CD4-positive, alpha-beta memory T cell (primary cell): ENCODE data around the gene ARSH. TPM values are rescaled to one million over a fixed set of nuclear protein-coding genes. Genes with fewer than 3 reads are reported as not detected.
"Not testable (repeated sequence)": the region's sequence is repeated elsewhere in the genome, so short reads cannot be mapped to it uniquely, and the experiment has no call there.

Experiments
- CTCF ChIA-PET: fragments of 350-600 bp; sonication (Branson Sonifier 250); formaldehyde crosslinking; loops from one replicate; lab custom pipeline; 2021; ENCODE audit warnings: inconsistent platforms; ENCODE audit not compliant: partially characterized antibody; lab: Charles Lee
- POLR2A ChIA-PET: fragments of 350-600 bp; sonication (Branson Sonifier 250); formaldehyde crosslinking; loops from one replicate; lab custom pipeline; 2021; ENCODE audit not compliant: partially characterized antibody; lab: Charles Lee
- DNase-seq, 5 donors: peaks; one replicate each; pipeline versions ENCODE4 v3.0.0 to v3.0.0-alpha.2; 2020 to 2022; ENCODE audit warnings: mixed read lengths in 1 of 5
- H3K27ac ChIP-seq: one replicate; pipeline ENCODE4 v1.7.0; 2013; ENCODE audit warnings: low read depth, low read length
- H3K27me3 ChIP-seq: 2 replicates; pipeline ENCODE4 v1.7.0; 2013; ENCODE audit warnings: mild to moderate bottlenecking, low read length, moderate library complexity; ENCODE audit not compliant: insufficient read depth
- H3K36me3 ChIP-seq: 2 replicates; pipeline ENCODE4 v1.7.0; 2013; ENCODE audit warnings: mild to moderate bottlenecking, low read length, moderate library complexity; ENCODE audit not compliant: insufficient read depth
- H3K4me1 ChIP-seq: 2 replicates; pipeline ENCODE4 v1.7.0; 2013; ENCODE audit warnings: mild to moderate bottlenecking, low read length, moderate library complexity; ENCODE audit not compliant: insufficient read depth
- H3K4me3 ChIP-seq, 2 donors: one replicate each; pipeline ENCODE4 v1.7.0; 2013; ENCODE audit warnings: low read length in 2 of 2, mild to moderate bottlenecking in 1 of 2
- H3K9me3 ChIP-seq, 2 donors: one replicate each; pipeline ENCODE4 v1.7.0; 2013; ENCODE audit warnings: low read length in 2 of 2, control low read depth in 1 of 2; ENCODE audit not compliant: control insufficient read depth in 1 of 2
- H3K27ac Mint-ChIP-seq, 7 donors: one replicate each; pipeline ENCODE4 v1.8.0; 2020 to 2021; ENCODE audit warnings: mixed read lengths in 7 of 7, mild to moderate bottlenecking in 6 of 7, inconsistent platforms in 3 of 7, moderate library complexity in 3 of 7
- H3K27me3 Mint-ChIP-seq, 2 donors: one replicate each; pipeline ENCODE4 v1.8.0; 2020 to 2021; ENCODE audit warnings: mixed read lengths in 2 of 2
- H3K36me3 Mint-ChIP-seq, 2 donors: one replicate each; pipeline ENCODE4 v1.8.0; 2020 to 2021; ENCODE audit warnings: mixed read lengths in 2 of 2, inconsistent platforms in 1 of 2, mild to moderate bottlenecking in 1 of 2
- H3K4me1 Mint-ChIP-seq, 4 donors: one replicate each; pipeline ENCODE4 v1.8.0; 2020 to 2021; ENCODE audit warnings: mixed read lengths in 4 of 4, mild to moderate bottlenecking in 1 of 4
- H3K4me3 Mint-ChIP-seq, 8 donors: one replicate each; pipeline ENCODE4 v1.8.0; 2020 to 2021; ENCODE audit warnings: mixed read lengths in 8 of 8, mild to moderate bottlenecking in 7 of 8, moderate library complexity in 6 of 8, inconsistent platforms in 3 of 8
- H3K9me3 Mint-ChIP-seq, 8 donors: one replicate each; pipeline ENCODE4 v1.8.0; 2020 to 2021; ENCODE audit warnings: mixed read lengths in 8 of 8, mild to moderate bottlenecking in 5 of 8, inconsistent platforms in 3 of 8, moderate library complexity in 1 of 8
- intact Hi-C: fragments of 100-400 bp; cut with micrococcal nuclease; formaldehyde crosslinking; loops from one replicate; pipeline ENCODE4 v1.15.1; 2023
- polyA plus RNA-seq, 2 donors: library from polyadenylated mRNA; unstranded; fragments of 300-500 nt; fragmentation: Illumina TruSeq; gene quantifications; one replicate each; pipeline ENCODE4 v1.2.3, GENCODE V29; 2021
- total RNA-seq, 2 experiments: library from RNA; stranded (reverse); gene quantifications; one replicate each; pipeline ENCODE4 v1.2.3, GENCODE V29; 2021

The ARSH gene, protein sequence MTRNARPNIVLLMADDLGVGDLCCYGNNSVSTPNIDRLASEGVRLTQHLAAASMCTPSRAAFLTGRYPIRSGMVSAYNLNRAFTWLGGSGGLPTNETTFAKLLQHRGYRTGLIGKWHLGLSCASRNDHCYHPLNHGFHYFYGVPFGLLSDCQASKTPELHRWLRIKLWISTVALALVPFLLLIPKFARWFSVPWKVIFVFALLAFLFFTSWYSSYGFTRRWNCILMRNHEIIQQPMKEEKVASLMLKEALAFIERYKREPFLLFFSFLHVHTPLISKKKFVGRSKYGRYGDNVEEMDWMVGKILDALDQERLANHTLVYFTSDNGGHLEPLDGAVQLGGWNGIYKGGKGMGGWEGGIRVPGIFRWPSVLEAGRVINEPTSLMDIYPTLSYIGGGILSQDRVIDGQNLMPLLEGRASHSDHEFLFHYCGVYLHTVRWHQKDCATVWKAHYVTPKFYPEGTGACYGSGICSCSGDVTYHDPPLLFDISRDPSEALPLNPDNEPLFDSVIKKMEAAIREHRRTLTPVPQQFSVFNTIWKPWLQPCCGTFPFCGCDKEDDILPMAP
- total RNA-seq (not detected), polyA plus RNA-seq (not detected)

DNA sequence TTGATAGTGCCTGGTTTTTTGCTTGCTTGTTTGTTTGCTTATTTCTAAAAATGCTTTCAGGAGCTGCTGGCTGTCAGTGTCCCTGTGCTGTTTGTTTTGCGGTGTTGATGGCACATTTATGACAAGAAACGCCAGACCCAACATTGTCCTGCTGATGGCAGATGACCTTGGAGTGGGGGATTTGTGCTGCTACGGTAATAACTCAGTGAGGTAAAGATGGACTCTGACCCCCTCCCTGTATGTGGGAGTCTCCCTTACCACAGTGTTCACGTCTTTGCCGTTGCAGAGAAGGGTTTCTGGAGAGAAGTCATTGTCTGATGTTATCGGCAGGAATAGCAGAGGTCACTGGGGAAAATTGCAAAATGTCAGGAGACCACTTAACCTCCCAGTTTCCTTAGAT is at the start of gene ARSH:
Gene ARSH (plus strand): TSS at position 52 of the 400 bp plus-strand sequence. CDS start 67 bp downstream, at position 119.
- Mint-ChIP-seq H3K4me1 (no peaks in the 10 kb centered on the region), H3K36me3 (no peaks in the 10 kb centered on the region), H3K9me3 (peaks cover 0 to 17% (median 12%) of the 10 kb centered on the region in 8 donors), H3K27ac (no peak within 1 kb of the TSS), H3K27me3 (no peaks in the 10 kb centered on the region), H3K4me3 (no peak within 1 kb of the TSS)
- ChIA-PET CTCF (no interaction called here), POLR2A (no interaction called here)
- intact Hi-C loops, result no loop called here
- Histone ChIP-seq H3K36me3 (no peaks in the 10 kb centered on the region), H3K4me1 (no peaks in the 10 kb centered on the region), H3K9me3 (no peaks in the 10 kb centered on the region), H3K4me3 (no peak within 1 kb of the TSS), H3K27ac (no peak within 1 kb of the TSS), H3K27me3 (no peaks in the 10 kb centered on the region)
- DNase-seq, result no peak

DNA sequence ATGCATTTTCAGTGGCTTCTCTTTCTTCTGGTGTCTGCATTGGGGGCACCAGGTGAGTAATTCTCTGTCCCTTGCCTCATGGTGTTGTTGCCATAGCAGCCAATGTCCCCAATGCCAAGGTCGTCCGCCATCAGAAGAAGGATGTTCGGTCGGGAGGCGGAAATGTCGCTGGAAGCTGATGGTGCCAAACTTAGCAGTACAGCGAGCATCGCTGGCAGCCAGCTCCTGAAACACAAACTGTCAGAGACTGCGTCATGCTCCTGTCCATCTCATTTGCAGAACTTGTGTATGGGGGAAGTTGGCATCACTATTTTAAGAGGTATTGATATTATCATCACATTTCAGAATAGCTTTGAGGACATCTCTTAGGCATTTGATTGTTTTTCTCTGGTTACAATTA is 48.1 kb upstream of the ARSH start:
- ChIA-PET POLR2A (no interaction called here), CTCF (no interaction called here)
- H3K4me3 Mint-ChIP-seq, result no peak overlapping the region
- no peaks in the 10 kb centered on the region for H3K36me3 Mint-ChIP-seq
- H3K4me3 ChIP-seq, result no peak overlapping the region
- H3K36me3 ChIP-seq, result no peaks in the 10 kb centered on the region
- no peak overlapping the region for H3K27ac ChIP-seq
- no peaks in the 10 kb centered on the region for H3K9me3 Mint-ChIP-seq
- intact Hi-C loops, result no loop called here
- no peaks in the 10 kb centered on the region for H3K4me1 Mint-ChIP-seq
- no peak for DNase-seq
- no peaks in the 10 kb centered on the region for H3K27me3 ChIP-seq
- no peaks in the 10 kb centered on the region for H3K9me3 ChIP-seq
- no peak overlapping the region for H3K27ac Mint-ChIP-seq
- no peaks in the 10 kb centered on the region for H3K27me3 Mint-ChIP-seq
- no peaks in the 10 kb centered on the region for H3K4me1 ChIP-seq

DNA sequence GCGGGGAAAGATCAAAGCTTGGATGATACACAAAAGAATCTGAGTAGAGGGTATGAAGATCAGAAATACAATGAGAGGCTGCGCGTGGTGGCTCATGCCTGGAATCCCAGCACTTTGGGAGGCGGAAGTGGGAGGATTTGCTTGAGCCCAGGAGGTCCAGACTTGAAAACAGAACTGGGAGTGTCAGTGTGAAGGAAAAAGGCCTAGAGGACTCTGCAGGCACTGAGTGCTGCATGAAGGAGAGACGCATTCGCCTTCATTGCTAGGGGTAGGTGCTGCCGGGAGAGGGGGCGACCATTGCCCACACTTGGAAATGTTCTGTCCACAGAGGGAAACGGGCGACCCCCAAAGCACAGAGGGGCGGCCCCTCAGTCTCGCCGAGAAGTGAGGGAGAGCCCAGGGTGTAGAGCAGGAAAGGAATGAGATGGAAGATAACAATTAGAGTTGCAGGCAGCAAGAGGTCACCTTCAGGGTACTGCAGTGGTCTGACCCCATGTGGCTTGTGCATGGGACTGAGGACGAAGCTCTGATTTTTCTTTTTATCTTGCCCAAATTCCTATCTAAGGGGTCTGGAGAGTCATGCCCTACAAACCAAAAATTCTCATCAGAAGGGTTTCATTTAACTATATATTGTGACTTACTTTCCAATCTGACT is 45.4 kb upstream of the ARSH start:
- Mint-ChIP-seq H3K9me3 (no peaks in the 10 kb centered on the region), H3K36me3 (no peaks in the 10 kb centered on the region), H3K4me3 (no peak overlapping the region), H3K27ac (no peak overlapping the region), H3K4me1 (no peaks in the 10 kb centered on the region), H3K27me3 (no peaks in the 10 kb centered on the region)
- H3K4me1 ChIP-seq, result no peaks in the 10 kb centered on the region
- H3K9me3 ChIP-seq, result no peaks in the 10 kb centered on the region
- H3K4me3 ChIP-seq, result no peak overlapping the region
- intact Hi-C loops, result no loop called here
- no peak overlapping the region for H3K27ac ChIP-seq
- POLR2A ChIA-PET, result no interaction called here
- no peaks in the 10 kb centered on the region for H3K36me3 ChIP-seq
- no peaks in the 10 kb centered on the region for H3K27me3 ChIP-seq
- CTCF ChIA-PET, result no interaction called here
- DNase-seq, result no peak

GRCh38 chrX:2962381-2962780 is 44.0 kb upstream of the ARSH start:
- Histone ChIP-seq H3K9me3 (no peaks in the 10 kb centered on the region), H3K27ac (no peak overlapping the region), H3K4me3 (no peak overlapping the region), H3K4me1 (no peaks in the 10 kb centered on the region), H3K36me3 (no peaks in the 10 kb centered on the region), H3K27me3 (no peaks in the 10 kb centered on the region)
- H3K27me3 Mint-ChIP-seq, result no peaks in the 10 kb centered on the region
- POLR2A ChIA-PET, result no interaction called here
- H3K4me3 Mint-ChIP-seq, result no peak overlapping the region
- no peaks in the 10 kb centered on the region for H3K4me1 Mint-ChIP-seq
- H3K27ac Mint-ChIP-seq, result no peak overlapping the region
- CTCF ChIA-PET, result no interaction called here
- no peaks in the 10 kb centered on the region for H3K9me3 Mint-ChIP-seq
- H3K36me3 Mint-ChIP-seq, result no peaks in the 10 kb centered on the region
- no peak for DNase-seq
- intact Hi-C loops, result no loop called here

GRCh38 chrX:2963449-2963848 is 42.9 kb upstream of the ARSH start:
- H3K9me3 ChIP-seq, H3K4me1 ChIP-seq, H3K4me3 ChIP-seq, H3K9me3 Mint-ChIP-seq, H3K36me3 Mint-ChIP-seq, H3K27me3 Mint-ChIP-seq, H3K36me3 ChIP-seq, intact Hi-C loops, DNase-seq, POLR2A ChIA-PET, H3K27ac ChIP-seq, H3K4me3 Mint-ChIP-seq, CTCF ChIA-PET, H3K4me1 Mint-ChIP-seq, H3K27me3 ChIP-seq, H3K27ac Mint-ChIP-seq: not testable (repeated sequence)

DNA sequence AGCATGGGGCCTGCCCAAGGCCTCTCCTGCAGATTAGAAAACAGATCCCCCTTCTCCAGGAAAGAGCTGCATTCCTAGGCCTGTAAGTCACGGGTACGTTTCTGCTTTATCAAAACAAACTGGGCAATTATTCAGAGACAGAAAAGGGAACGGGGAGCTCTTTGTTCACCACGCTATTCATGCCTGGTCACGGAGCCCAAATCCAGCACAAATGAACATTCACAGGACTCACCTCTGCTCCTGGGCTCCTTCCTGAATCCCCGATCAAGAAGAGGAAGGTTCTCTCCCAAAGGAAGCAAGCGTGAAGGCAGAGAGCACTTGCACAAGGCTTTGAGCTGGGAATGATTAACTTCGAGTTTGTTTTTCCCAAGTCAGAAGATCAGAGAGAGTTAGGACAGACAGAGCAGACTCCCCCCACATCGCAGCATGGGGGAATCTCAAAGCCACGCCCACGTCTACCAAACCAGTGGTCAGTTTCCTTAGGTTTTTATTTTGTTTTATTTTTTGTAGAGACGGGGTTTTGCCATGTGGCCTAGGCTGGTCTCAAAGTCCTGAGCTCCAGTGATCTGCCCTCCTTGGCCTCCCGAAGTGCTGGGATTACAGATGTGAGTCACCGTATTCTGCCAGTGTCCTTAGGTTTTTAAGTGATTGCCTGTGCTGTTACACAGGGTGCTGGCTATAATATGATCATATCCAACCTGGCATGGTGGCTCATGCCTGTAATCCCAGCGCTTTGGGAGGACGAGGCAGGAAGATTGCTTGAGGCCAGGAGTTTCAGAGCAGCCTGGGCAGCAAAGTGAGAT is 42.2 kb upstream of the ARSH start:
- H3K27me3 ChIP-seq, H3K4me3 Mint-ChIP-seq, H3K27ac ChIP-seq, H3K9me3 Mint-ChIP-seq, H3K27ac Mint-ChIP-seq, H3K4me3 ChIP-seq, POLR2A ChIA-PET, CTCF ChIA-PET, H3K4me1 ChIP-seq, intact Hi-C loops, H3K27me3 Mint-ChIP-seq, H3K9me3 ChIP-seq, H3K36me3 Mint-ChIP-seq, H3K36me3 ChIP-seq, DNase-seq, H3K4me1 Mint-ChIP-seq: not testable (repeated sequence)

DNA sequence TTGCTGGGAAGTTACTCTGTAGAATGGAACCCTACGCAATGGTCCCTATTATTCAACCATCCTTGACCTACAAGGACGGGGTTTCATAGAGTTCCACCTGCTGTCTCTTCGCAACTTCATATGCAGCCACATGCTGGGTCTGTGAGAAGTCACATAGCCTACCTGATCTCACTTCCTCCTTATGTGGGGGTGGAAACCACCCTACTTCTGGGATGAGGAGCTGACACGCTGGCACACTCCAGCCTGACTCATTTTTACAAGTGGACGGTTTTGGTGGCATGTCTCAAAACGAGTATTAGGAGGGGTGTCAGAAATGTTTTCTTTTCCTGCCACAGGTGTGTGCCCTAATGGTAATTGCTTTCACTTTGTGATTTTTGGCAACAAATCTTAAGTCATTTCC is 40.4 kb upstream of the ARSH start:
- CTCF ChIA-PET, result no interaction called here
- Mint-ChIP-seq H3K4me3 (no peak overlapping the region), H3K9me3 (peaks cover 0 to 2% (median 0%) of the 10 kb centered on the region in 8 donors), H3K36me3 (no peaks in the 10 kb centered on the region), H3K27ac (no peak overlapping the region), H3K27me3 (peaks cover 0 to 1% of the 10 kb centered on the region in 2 donors), H3K4me1 (peaks cover 1 to 7% (median 4%) of the 10 kb centered on the region in 4 donors)
- H3K4me3 ChIP-seq, result no peak overlapping the region
- POLR2A ChIA-PET, result no interaction called here
- intact Hi-C loops, result no loop called here
- H3K4me1 ChIP-seq, result no peaks in the 10 kb centered on the region
- H3K27ac ChIP-seq, result no peak overlapping the region
- no peaks in the 10 kb centered on the region for H3K9me3 ChIP-seq
- no peaks in the 10 kb centered on the region for H3K27me3 ChIP-seq
- no peaks in the 10 kb centered on the region for H3K36me3 ChIP-seq
- DNase-seq, result no peak
